Keratinocyte (primary cell): ENCODE measurements around the gene ADGRG2. TPM values are rescaled to one million over a fixed set of nuclear protein-coding genes. Genes with fewer than 3 reads are reported as not detected.

Experiments
- polyA plus RNA-seq, 5 experiments: library from polyadenylated mRNA; depleted of rRNA in 3 of 5; stranded (reverse) in 3 of 5; stranded (forward) in 1 of 5; unstranded in 1 of 5; fragments of >200 nt; gene quantifications; 1 replicate in 1 of 5; 2 replicates in 3 of 5; 3 replicates in 1 of 5; pipeline versions ENCODE4 v1.2.1 to v1.2.3, GENCODE V29; 2011 to 2012; ENCODE audit warnings: missing spikeins in 2 of 5, low read depth in 1 of 5, low replicate concordance in 1 of 5

ADGRG2 gene
- polyA plus RNA-seq, 1 donor (not counting 4 experiments of a cell fraction or from before 2014, with no cell fraction given): 0.20 TPM

Other genes starting within 250 kb of the ADGRG2 start
- 14.1 to 17.2 TPM (median 15.2 TPM) in 3 replicates for gene PHKA2, start 138.4 kb downstream of the ADGRG2 start, polyA plus RNA-seq
- 163 to 236 TPM (median 202 TPM) in 3 replicates for gene PDHA1, start 221.5 kb upstream of the ADGRG2 start, polyA plus RNA-seq